Endothelial cell of umbilical vein (primary cell): ENCODE measurements around the gene APRT. TPM values are rescaled to one million over a fixed set of nuclear protein-coding genes. Genes with fewer than 3 reads are reported as not detected.

Source experiments
- BruUV-seq: library from RNA; stranded (reverse); fragments of 400-500 nt; replicated peaks from 2 replicates; lab custom pipeline; 2021; lab: Mats Ljungman, UMichigan
- CTCF ChIA-PET: fragments of 300-600, 350-600 bp; sonication (Branson Sonifier 250); formaldehyde crosslinking; loops from one replicate; lab custom pipeline; 2021; ENCODE audit warnings: antibody characterized with exemption, inconsistent platforms; lab: Charles Lee
- POLR2A ChIA-PET: fragments of 300-600, 350-600 bp; sonication (Branson Sonifier 250); formaldehyde crosslinking; loops from one replicate; lab custom pipeline; 2021; ENCODE audit warnings: antibody characterized with exemption, inconsistent platforms; lab: Charles Lee
- DNase-seq: peaks from one replicate; pipeline ENCODE4 v3.0.0-alpha.2; 2011; ENCODE audit warnings: low read depth, low spot score
- FAIRE-seq: peaks from 2 replicates; lab custom pipeline; 2011; peaks lifted over from hg19 to GRCh38; lab: Jason Lieb, UNC
- H2AFZ ChIP-seq: 2 replicates; pipeline ENCODE4 v1.6.0; 2012; ENCODE audit warnings: low read depth, low read length, control low read depth, inconsistent platforms
- H3K27ac ChIP-seq: 2 replicates; pipeline ENCODE4 v1.5.1; 2011; ENCODE audit warnings: low read depth, mild to moderate bottlenecking, control low read depth, low read length, moderate library complexity; ENCODE audit not compliant: insufficient read depth
- H3K27me3 ChIP-seq, 2 experiments: 2 replicates each; pipeline versions ENCODE4 v1.6.0 to v1.6.1; 2011; ENCODE audit warnings: low read length in 2 of 2, mixed read lengths in 1 of 2; ENCODE audit not compliant: control insufficient read depth in 2 of 2, insufficient read depth in 2 of 2
- H3K36me3 ChIP-seq, 2 experiments: 2 replicates in 1 of 2; 3 replicates in 1 of 2; pipeline ENCODE4 v1.5.1; 2011; ENCODE audit warnings: low read length in 2 of 2, mild to moderate bottlenecking in 1 of 2, moderate library complexity in 1 of 2; ENCODE audit not compliant: control insufficient read depth in 2 of 2, insufficient read depth in 2 of 2; ENCODE audit errors: extremely low read depth in 1 of 2
- H3K4me1 ChIP-seq: 3 replicates; pipeline ENCODE4 v1.5.1; 2011; ENCODE audit warnings: mild to moderate bottlenecking, low read length; ENCODE audit not compliant: control insufficient read depth, insufficient read depth; ENCODE audit errors: extremely low read depth
- H3K4me2 ChIP-seq: 2 replicates; pipeline ENCODE4 v1.6.1; 2011; ENCODE audit warnings: low read length, control low read depth, mixed read lengths; ENCODE audit not compliant: insufficient read depth
- H3K4me3 ChIP-seq, 3 experiments: fragments of 200-600 bp in 1 of 3; sonication (generic), shearing (Covaris generic) in 1 of 3; replicated peaks in 1 of 3; 2 replicates each; pipeline ENCODE4 v1.5.1; 2011 to 2016; ENCODE audit warnings: control low read depth in 3 of 3, low read length in 3 of 3, mild to moderate bottlenecking in 2 of 3, inconsistent platforms in 1 of 3, low read depth in 1 of 3, moderate library complexity in 1 of 3; ENCODE audit not compliant: insufficient read depth in 1 of 3
- H3K79me2 ChIP-seq: 2 replicates; pipeline ENCODE4 v1.6.0; 2012; ENCODE audit warnings: low read length, inconsistent platforms; ENCODE audit not compliant: control insufficient read depth, insufficient read depth
- H3K9ac ChIP-seq: replicated peaks from 2 replicates; pipeline ENCODE3; 2011; ENCODE audit warnings: low read length, control low read depth; ENCODE audit not compliant: insufficient read depth; ENCODE audit errors: extremely low read depth
- H3K9me1 ChIP-seq: replicated peaks from 3 replicates; pipeline ENCODE4 v1.6.0; 2011; ENCODE audit warnings: mild to moderate bottlenecking, low read length; ENCODE audit not compliant: control insufficient read depth, insufficient read depth; ENCODE audit errors: extremely low read depth
- H3K9me3 ChIP-seq: replicated peaks from 2 replicates; pipeline ENCODE4 v1.5.1; 2012; ENCODE audit warnings: low read length, inconsistent platforms; ENCODE audit not compliant: control insufficient read depth, insufficient read depth
- H4K20me1 ChIP-seq: replicated peaks from 2 replicates; pipeline ENCODE3; 2011; ENCODE audit warnings: mild to moderate bottlenecking, low read length; ENCODE audit not compliant: control insufficient read depth, insufficient read depth; ENCODE audit errors: extremely low read depth
- EZH2 ChIP-seq: IDR thresholded peaks from 2 replicates; pipeline ENCODE4 v1.6.1; 2012; ENCODE audit warnings: borderline replicate concordance, low read depth, mild to moderate bottlenecking, moderate library complexity, low read length, inconsistent platforms; ENCODE audit not compliant: severe bottlenecking
- FOS ChIP-seq: IDR thresholded peaks from 2 replicates; pipeline ENCODE4 v1.6.1; 2011; ENCODE audit warnings: mild to moderate bottlenecking, low read length, moderate library complexity, borderline replicate concordance; ENCODE audit not compliant: insufficient read depth
- GATA2 ChIP-seq: IDR thresholded peaks from 2 replicates; pipeline ENCODE4 v1.7.0; 2011; ENCODE audit warnings: low read depth, mild to moderate bottlenecking, moderate library complexity, mixed read lengths, low read length; ENCODE audit not compliant: insufficient read length, insufficient read depth
- JUN ChIP-seq: IDR thresholded peaks from 2 replicates; pipeline ENCODE4 v1.6.1; 2011; ENCODE audit warnings: borderline replicate concordance, low read depth; ENCODE audit not compliant: insufficient read length, insufficient read depth
- MYC ChIP-seq: IDR thresholded peaks from one replicate; pipeline ENCODE4 v1.6.1; 2011; ENCODE audit warnings: mild to moderate bottlenecking, low read depth, low read length
- POLR2A ChIP-seq: IDR thresholded peaks from 2 replicates; pipeline ENCODE4 v1.6.1; 2012; ENCODE audit warnings: low read depth, mild to moderate bottlenecking, control low read depth, low read length
- POLR2AphosphoS5 ChIP-seq: IDR thresholded peaks from 2 replicates; pipeline ENCODE4 v1.6.1; 2012; ENCODE audit warnings: low read depth, mild to moderate bottlenecking, control low read depth, low read length, moderate library complexity; ENCODE audit not compliant: insufficient read depth
- dilution Hi-C: fragments of 300-500 bp; cut with MboI; formaldehyde crosslinking; loops from one replicate; pipeline ENCODE4 v1.15.0; 2019; ENCODE audit warnings: low sequenced_read_pairs; ENCODE audit not compliant: extremely low pct_ligation_motif_present
- intact Hi-C: fragments of 100-400 bp; cut with micrococcal nuclease; formaldehyde crosslinking; loops from one replicate; pipeline ENCODE4 v1.10.0; 2022
- polyA plus RNA-seq, 4 experiments: library from polyadenylated mRNA; depleted of rRNA in 3 of 4; stranded (reverse) in 3 of 4; unstranded in 1 of 4; fragments of >200 nt; gene quantifications; 2 replicates each; pipeline versions ENCODE4 v1.2.1 to v1.2.3, GENCODE V29; 2011 to 2012; ENCODE audit warnings: missing spikeins in 1 of 4
- total RNA-seq: library from RNA; stranded (reverse); gene quantifications from 2 replicates; pipeline ENCODE4 v1.2.3, GENCODE V29; 2021
- TF ChIP-seq, protein P1 (sequence below): IDR thresholded peaks from 2 replicates; pipeline ENCODE4 v1.6.1; 2011; ENCODE audit not compliant: insufficient read depth, insufficient read length
- TF ChIP-seq, protein P2 (sequence below), 2 donors: IDR thresholded peaks; 1 replicate in 1 of 2; 2 replicates in 1 of 2; pipeline ENCODE4 v1.5.1; 2011; ENCODE audit warnings: low read length in 2 of 2, mild to moderate bottlenecking in 2 of 2, moderate library complexity in 2 of 2, control low read depth in 1 of 2, inconsistent platforms in 1 of 2, low read depth in 1 of 2; ENCODE audit not compliant: insufficient read depth in 1 of 2; ENCODE audit errors: extremely low read depth in 1 of 2

APRT gene
- total and polyA plus RNA-seq, 2 donors (not counting 3 experiments of a cell fraction or from before 2014, with no cell fraction given): 143 to 152 TPM

DNA sequence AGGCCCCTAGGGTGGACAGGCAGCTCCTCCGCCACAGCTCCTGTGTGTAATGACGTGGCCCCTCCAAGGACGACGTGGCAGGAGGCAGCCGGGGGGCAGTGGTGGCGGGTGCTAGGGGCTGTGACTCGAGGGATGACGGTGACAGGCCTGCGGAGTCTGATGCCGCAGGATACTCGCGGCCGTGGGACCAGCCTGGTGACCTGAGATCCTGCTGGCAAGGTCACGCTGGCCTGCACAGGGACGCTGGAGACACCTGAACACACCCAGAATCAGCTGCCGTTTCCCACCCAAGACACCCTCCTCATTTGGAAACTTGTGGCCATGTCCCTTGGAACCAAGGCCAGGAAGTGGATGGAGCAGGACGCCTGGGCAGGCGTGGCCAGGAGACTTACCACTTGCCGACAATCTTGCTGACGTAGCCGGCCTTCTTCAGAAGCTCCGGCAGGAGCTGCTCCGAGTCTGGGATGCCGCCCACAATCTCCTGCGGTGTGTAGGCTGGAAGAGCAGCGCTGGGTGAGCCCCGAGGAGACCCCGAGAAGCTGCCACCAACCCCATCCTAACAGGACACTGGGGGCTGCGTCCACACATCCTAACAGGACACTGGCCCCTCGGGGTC is 29.0 kb upstream of the APRT start:
- ChIA-PET POLR2A (no interaction called here), CTCF (interaction anchor here (0.9 to 1.3 kb wide), 2 partner anchors 9 to 17 kb away, joined by 3 read pairs; partner anchors contain the start of gene TRAPPC2L)
- Histone ChIP-seq H3K79me2 (no peaks in the 10 kb centered on the region), H3K27me3 (no peaks in the 10 kb centered on the region), H4K20me1 (no peaks in the 10 kb centered on the region), H3K27ac (no peak overlapping the region), H3K9ac (no peak overlapping the region), H3K4me1 (no peaks in the 10 kb centered on the region), H3K9me1 (no peaks in the 10 kb centered on the region), H2AFZ (no peak overlapping the region), H3K36me3 (peaks cover 0 to 10% of the 10 kb centered on the region in 2 experiments), H3K4me3 (no peak overlapping the region), H3K4me2 (no peak overlapping the region), H3K9me3 (no peaks in the 10 kb centered on the region)
- no peak for FAIRE-seq
- dilution Hi-C loops: no loop called here
- no TSS peak for BruUV-seq
- intact Hi-C loops: no loop called here
- TF ChIP-seq POLR2AphosphoS5 (no peak), JUN (no peak), EZH2 (no peak), GATA2 (no peak), FOS (no peak), MYC (no peak), POLR2A (no peak)
- TF ChIP-seq, protein P1, sequence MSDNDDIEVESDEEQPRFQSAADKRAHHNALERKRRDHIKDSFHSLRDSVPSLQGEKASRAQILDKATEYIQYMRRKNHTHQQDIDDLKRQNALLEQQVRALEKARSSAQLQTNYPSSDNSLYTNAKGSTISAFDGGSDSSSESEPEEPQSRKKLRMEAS: no peak
- TF ChIP-seq, protein P2, sequence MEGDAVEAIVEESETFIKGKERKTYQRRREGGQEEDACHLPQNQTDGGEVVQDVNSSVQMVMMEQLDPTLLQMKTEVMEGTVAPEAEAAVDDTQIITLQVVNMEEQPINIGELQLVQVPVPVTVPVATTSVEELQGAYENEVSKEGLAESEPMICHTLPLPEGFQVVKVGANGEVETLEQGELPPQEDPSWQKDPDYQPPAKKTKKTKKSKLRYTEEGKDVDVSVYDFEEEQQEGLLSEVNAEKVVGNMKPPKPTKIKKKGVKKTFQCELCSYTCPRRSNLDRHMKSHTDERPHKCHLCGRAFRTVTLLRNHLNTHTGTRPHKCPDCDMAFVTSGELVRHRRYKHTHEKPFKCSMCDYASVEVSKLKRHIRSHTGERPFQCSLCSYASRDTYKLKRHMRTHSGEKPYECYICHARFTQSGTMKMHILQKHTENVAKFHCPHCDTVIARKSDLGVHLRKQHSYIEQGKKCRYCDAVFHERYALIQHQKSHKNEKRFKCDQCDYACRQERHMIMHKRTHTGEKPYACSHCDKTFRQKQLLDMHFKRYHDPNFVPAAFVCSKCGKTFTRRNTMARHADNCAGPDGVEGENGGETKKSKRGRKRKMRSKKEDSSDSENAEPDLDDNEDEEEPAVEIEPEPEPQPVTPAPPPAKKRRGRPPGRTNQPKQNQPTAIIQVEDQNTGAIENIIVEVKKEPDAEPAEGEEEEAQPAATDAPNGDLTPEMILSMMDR (IDR thresholded peaks at IDR 0.05; ENCODE audit: extremely low read depth in 1 of 2, insufficient read depth in 1 of 2, low read depth in 1 of 2, low read length in 2 of 2): no peak
- DNase-seq: no peak
